ENCODE results near the gene ADRM1. TPM values are rescaled to one million over a fixed set of nuclear protein-coding genes. Genes with fewer than 3 reads are reported as not detected.

The ADRM1 gene
- total RNA-seq, 1 donor from 2014 or later, result 193 TPM

DNA sequence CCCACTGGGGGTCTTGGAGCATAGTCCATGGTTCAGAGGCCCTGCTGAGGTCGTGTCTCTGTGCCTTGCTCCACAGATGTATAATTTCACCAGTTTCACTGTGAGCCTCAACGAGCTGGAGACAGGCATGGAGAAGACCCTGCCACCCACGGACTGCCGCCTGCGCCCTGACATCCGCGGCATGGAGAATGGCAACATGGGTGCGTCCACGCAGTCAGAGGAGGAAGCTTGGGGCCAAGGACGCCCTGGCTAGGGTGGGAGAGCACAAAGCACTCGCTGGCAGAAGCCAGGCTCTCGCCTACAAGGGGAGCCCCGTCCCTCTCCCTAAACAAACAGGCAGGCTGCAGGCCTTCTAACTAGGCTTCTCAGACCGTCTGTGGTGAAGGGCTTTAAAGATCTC lies 13.7 kb upstream of the ADRM1 start:
- DNase-seq (ENCODE audit: low read depth), result no peak

DNA sequence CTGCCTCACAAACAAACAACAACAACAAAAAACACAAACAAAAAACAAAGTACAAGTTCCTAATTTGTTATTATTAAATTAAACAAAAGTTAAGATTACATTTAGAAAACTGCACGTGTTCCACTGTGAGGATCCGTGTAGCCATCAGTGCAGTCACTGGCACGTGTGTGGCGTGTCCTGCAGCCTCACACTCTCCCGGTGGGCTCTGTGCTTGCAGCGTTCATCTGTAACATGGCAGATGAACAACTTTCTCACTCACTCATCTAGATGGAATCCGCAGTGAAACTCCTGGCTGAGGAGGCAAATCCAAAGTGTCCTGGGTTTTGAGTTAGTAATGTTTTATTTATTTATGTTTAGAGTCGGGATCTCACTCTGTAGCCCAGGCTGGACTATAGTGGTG lies 12.9 kb upstream of the ADRM1 start:
- no peak for DNase-seq (ENCODE audit: low read depth)
- TF ChIP-seq, protein P1, sequence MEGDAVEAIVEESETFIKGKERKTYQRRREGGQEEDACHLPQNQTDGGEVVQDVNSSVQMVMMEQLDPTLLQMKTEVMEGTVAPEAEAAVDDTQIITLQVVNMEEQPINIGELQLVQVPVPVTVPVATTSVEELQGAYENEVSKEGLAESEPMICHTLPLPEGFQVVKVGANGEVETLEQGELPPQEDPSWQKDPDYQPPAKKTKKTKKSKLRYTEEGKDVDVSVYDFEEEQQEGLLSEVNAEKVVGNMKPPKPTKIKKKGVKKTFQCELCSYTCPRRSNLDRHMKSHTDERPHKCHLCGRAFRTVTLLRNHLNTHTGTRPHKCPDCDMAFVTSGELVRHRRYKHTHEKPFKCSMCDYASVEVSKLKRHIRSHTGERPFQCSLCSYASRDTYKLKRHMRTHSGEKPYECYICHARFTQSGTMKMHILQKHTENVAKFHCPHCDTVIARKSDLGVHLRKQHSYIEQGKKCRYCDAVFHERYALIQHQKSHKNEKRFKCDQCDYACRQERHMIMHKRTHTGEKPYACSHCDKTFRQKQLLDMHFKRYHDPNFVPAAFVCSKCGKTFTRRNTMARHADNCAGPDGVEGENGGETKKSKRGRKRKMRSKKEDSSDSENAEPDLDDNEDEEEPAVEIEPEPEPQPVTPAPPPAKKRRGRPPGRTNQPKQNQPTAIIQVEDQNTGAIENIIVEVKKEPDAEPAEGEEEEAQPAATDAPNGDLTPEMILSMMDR (IDR thresholded peaks at IDR 0.05; ENCODE audit: insufficient read depth, low read length, poor library complexity, severe bottlenecking), result no peak
- no peak overlapping the region for H3K4me3 ChIP-seq (ENCODE audit: low read depth, low read length)
- H3K36me3 ChIP-seq (ENCODE audit: control insufficient read depth, insufficient read depth, low read length), result peaks cover 2% of the 10 kb centered on the region
- H3K27me3 ChIP-seq (ENCODE audit: control insufficient read depth, insufficient read depth, low read length), result no peaks in the 10 kb centered on the region

More for the DNA sequence above, 13.7 kb upstream of the ADRM1 start:
- Histone ChIP-seq H3K36me3 (ENCODE audit: control insufficient read depth, insufficient read depth, low read length) (peaks cover 2% of the 10 kb centered on the region), H3K27me3 (ENCODE audit: control insufficient read depth, insufficient read depth, low read length) (no peaks in the 10 kb centered on the region), H3K4me3 (ENCODE audit: low read depth, low read length) (no peak overlapping the region)
- TF ChIP-seq, protein P1 (IDR thresholded peaks at IDR 0.05; ENCODE audit: insufficient read depth, low read length, poor library complexity, severe bottlenecking), result no peak

DNA sequence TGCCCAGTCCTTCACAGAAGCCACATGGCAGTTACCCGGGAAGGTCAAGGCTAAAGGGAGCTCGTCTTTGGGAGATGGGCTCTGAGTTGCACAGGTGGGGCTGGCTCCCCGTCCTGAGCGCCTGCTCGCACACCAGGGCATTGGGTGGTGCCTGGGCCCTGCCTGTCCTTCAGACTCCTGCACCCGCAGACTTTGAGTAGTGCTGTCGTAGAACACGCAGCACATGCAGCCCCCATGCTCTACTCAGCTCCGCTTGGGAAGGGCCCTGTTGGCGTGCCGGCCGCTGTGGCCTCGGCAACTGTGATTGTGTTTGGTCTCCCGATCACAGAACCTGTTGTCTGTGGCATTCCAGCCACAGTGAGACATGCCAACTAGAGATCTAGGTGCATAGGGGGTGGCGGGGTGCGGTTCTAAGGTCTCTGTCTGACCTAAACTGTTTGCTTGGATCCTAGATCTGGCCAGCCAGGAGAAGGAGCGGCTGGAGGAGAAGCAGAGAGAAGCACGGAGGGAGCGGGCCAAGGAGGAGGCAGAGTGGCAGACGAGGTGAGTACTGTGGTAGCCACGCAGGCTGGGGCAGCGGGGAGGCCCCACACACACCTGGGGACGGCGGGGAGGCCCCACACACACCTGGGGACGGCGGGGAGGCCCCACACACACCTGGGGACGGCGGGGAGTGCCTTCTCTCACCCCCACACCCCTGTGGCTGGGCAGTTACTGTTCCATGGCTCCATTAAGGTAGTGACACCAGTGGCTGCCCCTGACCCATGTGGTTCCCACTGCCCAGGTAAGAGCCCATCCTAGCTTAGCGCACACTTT lies 11.3 kb upstream of the ADRM1 start:
- TF ChIP-seq, protein P1 (IDR thresholded peaks at IDR 0.05; ENCODE audit: insufficient read depth, low read length, poor library complexity, severe bottlenecking), result no peak
- Histone ChIP-seq H3K27me3 (ENCODE audit: control insufficient read depth, insufficient read depth, low read length) (no peaks in the 10 kb centered on the region), H3K36me3 (ENCODE audit: control insufficient read depth, insufficient read depth, low read length) (peaks cover 2% of the 10 kb centered on the region), H3K4me3 (ENCODE audit: low read depth, low read length) (no peak overlapping the region)
- DNase-seq (ENCODE audit: low read depth), result no peak

GRCh38 chr20:62292108-62292507 lies 10.7 kb upstream of the ADRM1 start:
- DNase-seq (ENCODE audit: low read depth), result no peak
- TF ChIP-seq, protein P1 (IDR thresholded peaks at IDR 0.05; ENCODE audit: insufficient read depth, low read length, poor library complexity, severe bottlenecking), result no peak
- Histone ChIP-seq H3K4me3 (ENCODE audit: low read depth, low read length) (no peak overlapping the region), H3K36me3 (ENCODE audit: control insufficient read depth, insufficient read depth, low read length) (peaks cover 2% of the 10 kb centered on the region), H3K27me3 (ENCODE audit: control insufficient read depth, insufficient read depth, low read length) (no peaks in the 10 kb centered on the region)

DNA sequence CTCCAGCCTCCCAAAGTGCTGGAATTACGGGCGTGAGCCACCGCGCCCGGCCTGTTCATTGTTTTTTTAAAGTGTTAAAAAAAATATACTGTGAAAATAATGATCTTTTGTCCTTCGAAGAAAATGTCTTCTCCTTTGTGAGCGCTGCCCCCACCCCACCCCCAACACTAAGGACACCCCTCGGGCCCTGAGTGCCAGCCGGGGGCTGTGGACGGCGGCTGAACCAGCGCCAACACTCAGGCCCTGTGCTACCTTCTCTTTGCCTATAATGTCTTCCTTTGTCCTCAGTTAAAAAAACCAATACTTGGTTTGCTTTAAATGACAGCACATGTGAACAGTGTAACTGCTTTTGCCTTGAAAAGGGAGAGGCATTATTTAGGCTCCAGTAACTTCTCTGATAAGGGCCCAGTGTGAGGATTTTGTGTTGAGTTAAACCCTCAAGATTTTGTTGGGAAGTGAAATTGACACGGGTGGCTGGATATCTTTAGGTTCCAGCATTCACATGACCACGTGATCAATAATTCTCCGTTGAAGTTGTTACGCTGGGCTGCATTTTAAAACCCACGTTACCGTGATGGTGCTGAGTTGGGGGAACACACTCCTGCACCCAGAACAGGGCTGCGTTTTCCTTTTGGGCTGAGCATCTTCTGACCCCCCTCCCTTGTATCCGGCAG lies 9.5 kb upstream of the ADRM1 start:
- no peak for DNase-seq (ENCODE audit: low read depth)
- no peaks in the 10 kb centered on the region for H3K27me3 ChIP-seq (ENCODE audit: control insufficient read depth, insufficient read depth, low read length)
- no peak overlapping the region for H3K4me3 ChIP-seq (ENCODE audit: low read depth, low read length)
- peaks cover 2% of the 10 kb centered on the region for H3K36me3 ChIP-seq (ENCODE audit: control insufficient read depth, insufficient read depth, low read length)
- TF ChIP-seq, protein P1 (IDR thresholded peaks at IDR 0.05; ENCODE audit: insufficient read depth, low read length, poor library complexity, severe bottlenecking), result no peak
